ENCODE results near the gene GDF2. TPM values are rescaled to one million over a fixed set of nuclear protein-coding genes. Genes with fewer than 3 reads are reported as not detected.

The GDF2 gene
- total RNA-seq, result 7.2 TPM

- no peak for DNase-seq (ENCODE audit: low spot score)
- peak; percentile 41 for ATAC-seq
Measured at GRCh38 chr10:47322300-47323061, at the start of gene GDF2. Gene GDF2, plus strand, starts transcription at chr10:47322454. Its CDS starts 215 bp downstream, at chr10:47322669.

DNA sequence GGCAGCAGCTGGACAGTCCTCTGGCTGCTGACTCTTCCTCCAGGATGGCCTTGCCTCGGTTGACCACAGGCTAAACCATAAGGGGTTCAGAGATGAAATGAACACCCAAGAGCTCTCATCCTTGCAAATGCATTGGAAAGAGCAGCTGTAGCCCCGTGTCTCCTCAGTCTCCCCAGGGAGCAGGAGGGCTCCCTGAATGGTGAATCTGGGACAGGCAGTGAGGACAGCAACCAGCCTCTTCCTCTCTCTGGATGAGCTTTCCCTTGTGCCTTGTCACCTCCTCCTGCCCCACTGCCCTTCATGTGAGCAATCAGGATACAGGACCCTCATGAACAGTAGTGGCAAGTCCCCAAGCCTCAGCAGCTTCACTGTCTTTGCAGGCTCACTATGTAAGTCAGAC, 46.2 kb upstream of the GDF2 start:
- DNase-seq (ENCODE audit: low spot score), result no peak
- ATAC-seq, result no peak

DNA sequence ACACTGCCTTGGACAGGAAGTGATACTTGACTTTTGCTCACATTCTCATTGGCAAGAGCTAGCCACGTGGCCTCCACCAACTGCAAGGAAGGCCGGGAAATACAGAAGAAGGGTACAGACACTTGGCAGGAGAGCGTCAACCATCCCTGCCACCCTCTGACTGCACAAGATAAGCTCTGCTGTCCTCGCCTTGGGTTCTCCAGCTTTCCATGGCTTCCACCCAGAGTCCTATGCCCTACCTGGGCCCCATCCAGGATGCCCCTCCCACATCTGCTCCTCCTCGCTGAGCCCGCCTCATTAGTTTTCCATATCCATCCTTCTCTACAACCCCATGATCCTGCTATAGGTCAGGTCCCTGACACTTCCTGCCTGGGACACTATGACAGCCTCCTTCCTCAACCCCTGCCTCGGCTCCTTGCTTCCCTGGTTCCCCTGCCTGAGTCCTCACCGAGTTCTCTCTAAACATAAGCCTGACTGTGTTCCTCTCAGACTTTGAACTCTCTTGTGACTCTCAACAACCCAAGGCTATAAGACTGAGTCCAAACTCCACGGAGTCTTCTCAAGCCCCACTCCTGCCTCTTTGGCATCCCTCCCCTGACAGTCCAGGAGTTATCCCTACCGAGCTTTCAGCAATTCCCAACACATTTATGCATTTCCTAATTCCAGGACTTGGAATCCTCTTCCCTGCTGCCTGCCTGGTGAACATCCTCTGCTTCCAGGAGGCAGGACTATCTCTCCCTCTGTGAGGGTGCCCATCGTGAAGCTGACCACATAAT, 45.5 kb upstream of the GDF2 start:
- DNase-seq (ENCODE audit: low spot score) (no peak), ATAC-seq (no peak)

DNA sequence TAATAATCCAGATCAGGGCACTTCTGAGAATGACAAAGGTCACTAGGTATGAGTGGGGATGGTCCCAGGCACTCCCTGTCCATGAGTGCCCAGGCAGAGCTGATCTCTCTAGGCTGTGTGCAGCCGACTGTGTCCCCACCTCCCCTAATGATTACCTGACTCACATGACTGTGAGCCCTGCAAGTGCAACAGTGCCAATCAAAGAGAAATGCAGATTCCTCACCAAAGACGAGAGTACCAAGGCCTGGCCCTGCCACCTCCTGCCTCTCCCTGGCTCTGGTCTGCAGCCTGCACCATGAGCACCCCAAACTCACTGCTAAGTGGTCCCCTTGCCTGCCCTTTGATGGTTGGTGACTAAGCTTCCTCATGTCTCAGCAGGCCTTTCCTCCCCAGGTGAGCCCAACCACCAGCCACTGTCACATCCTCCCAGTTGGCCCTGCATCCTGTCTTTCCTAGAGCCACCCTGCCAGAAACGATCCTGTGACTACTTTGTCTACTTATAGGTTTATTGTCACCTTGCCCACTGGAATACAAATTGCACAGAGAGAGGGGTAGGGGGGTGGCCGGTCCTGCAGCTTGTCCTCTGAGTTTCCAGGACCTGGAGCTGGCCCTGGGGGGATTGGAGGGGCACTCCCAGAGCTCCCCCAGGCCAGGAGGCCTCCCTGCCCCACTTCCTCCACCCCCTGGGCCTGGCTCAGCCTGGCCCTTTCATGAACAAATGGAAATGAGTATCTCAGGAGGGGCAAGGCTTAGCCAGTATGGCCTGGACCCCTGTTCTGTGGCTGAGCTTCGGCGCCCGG, 44.7 kb upstream of the GDF2 start:
- no peak for DNase-seq (ENCODE audit: low spot score)
- ATAC-seq, result no peak

DNA sequence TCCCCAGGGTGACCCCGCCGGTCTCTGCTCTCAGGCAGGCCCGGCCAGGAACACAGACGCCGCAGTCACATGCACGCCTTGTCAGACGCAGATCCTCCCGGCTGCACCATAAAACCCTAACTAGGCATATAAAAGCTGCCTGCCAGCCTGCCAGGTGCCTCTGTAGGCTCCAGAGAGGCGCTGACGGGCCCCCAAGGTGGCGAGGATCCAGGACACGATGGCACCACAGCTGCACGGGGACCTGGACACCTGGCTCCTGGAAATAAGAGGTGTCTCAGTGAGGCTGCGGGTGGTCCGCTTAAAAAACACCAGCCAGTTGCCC, 44.1 kb upstream of the GDF2 start:
- no peak for DNase-seq (ENCODE audit: low spot score)
- ATAC-seq, result no peak

- DNase-seq (ENCODE audit: low spot score) (no peak), ATAC-seq (no peak)
Measured at GRCh38 chr10:47278720-47279119, 43.5 kb upstream of the GDF2 start.

DNA sequence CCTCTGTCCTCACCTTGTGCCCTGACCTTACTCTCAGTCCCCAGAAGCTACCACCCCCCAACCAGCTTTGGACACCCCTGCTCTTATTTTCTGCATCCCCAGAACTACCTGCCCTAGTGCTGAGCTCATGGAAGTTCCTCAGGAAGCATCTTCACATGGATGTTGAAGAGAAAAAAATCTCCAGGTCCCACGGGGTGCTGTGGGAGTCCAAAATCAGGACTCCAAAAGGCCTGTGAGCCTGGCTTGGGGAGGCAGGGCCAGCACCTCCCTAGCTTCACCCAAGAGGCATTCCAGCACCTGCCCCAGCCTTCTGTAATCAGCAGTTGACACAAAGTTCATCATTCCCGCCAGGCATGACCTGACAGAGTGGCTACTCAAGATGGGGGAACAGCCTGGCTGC, 43.0 kb upstream of the GDF2 start:
- DNase-seq (ENCODE audit: low spot score), result no peak
- ATAC-seq, result no peak

DNA sequence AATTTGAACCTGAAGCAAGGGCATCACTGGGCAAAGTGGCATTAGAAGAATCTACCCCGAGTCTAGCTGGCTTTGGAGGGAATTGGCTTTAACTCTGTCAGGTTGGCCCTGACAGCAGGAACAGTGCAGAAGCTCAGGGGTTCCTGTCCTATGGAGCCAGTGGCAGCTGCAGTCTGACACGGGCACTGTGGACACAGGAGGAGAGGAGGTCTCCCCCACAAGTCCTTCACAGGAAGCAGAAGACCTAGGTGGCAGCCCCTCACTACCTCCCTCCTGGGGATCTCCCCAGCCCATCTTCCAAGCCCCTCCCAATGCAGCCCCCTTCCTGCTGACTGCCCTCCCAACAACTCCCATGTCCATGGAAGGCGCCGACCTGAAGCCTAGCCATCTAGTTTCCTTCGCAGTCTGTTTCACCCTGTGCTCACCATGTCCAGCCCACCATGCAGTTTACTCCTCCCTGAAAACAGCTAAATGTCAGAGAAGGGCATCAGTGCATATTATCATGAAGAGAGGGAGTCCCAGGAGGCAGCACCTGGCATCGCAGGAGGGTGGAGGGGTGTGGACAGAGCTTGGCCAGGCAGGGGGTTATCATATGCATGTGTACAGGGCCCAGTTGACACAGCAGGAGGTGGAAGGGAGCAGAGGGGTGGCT, 40.1 kb upstream of the GDF2 start:
- DNase-seq (ENCODE audit: low spot score) (no peak), ATAC-seq (no peak)

GRCh38 chr10:47282657-47283018, 39.6 kb upstream of the GDF2 start:
- DNase-seq (ENCODE audit: low spot score) (no peak), ATAC-seq (no peak)

GRCh38 chr10:47283101-47283630, 39.1 kb upstream of the GDF2 start:
- ATAC-seq (no peak), DNase-seq (ENCODE audit: low spot score) (no peak)

DNA sequence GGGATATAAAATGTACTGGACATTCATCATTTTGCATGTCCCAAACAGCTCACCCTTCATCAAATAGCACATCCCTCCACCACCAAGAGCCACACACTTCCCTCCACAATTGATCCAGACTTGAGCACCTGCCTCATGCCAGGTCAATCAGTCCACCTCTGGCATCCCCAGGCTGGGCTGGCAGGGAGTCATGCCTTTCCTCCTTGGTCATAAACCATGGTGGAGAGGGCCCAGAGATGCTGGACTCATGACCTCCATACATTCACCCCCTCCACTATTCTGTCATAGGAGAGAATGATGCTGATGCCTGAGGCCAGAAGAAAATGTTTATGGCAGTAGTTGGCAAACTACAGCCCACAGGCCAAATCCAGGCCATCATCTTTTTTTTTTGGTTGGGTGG, 38.4 kb upstream of the GDF2 start:
- DNase-seq (ENCODE audit: low spot score) (no peak), ATAC-seq (no peak)

GRCh38 chr10:47285381-47286115, 36.7 kb upstream of the GDF2 start:
- no peak for DNase-seq (ENCODE audit: low spot score)
- ATAC-seq, result no peak

GRCh38 chr10:47286116-47286505, 36.1 kb upstream of the GDF2 start:
- ATAC-seq, result no peak
- DNase-seq (ENCODE audit: low spot score), result no peak

DNA sequence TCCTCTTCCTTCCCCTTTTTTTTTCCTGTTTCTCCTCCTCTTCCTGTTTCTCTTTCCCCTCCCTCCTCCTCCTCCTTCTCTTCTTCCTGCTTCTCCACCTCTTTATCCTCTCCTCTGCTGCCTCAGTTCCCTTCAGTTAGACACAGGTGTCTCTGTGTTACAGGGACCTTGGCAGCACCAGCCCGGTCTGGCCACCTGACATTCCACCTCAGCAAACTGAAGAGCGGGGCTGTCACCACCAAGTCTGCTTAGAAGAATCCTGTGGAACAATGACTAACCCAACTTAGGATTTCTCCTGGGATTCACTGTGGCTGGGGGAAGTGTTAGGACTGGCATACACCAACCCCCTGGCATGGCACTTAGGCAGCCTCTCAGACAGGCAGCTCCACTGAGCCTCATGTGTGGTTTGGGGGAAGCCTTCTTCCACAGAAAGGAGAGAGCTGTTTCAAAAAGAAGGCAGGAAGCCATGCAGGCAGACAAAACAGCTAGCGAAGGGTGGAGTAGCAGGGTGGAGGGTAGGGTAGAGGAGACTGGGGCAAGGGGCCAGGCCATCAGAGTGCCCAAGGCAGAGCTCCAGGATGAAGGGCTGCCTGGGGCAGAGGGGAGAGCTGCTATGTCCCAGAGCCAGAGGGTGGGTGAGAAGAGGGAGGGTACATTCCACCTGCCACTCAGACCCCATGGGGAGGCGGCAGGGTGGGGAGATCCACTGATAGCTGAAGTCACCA, 35.5 kb upstream of the GDF2 start:
- no peak for DNase-seq (ENCODE audit: low spot score)
- no peak for ATAC-seq

- ATAC-seq, result no peak
- DNase-seq (ENCODE audit: low spot score), result peak; percentile 35
Measured at GRCh38 chr10:47287365-47287802, 34.9 kb upstream of the GDF2 start.

GRCh38 chr10:47287805-47288204, 34.4 kb upstream of the GDF2 start:
- no peak for DNase-seq (ENCODE audit: low spot score)
- no peak for ATAC-seq

- DNase-seq (ENCODE audit: low spot score) (no peak), ATAC-seq (no peak)
Measured at GRCh38 chr10:47288236-47288635, 34.0 kb upstream of the GDF2 start.

- DNase-seq (ENCODE audit: low spot score) (peak; percentile 30), ATAC-seq (no peak)
Measured at GRCh38 chr10:47288916-47289495, 33.2 kb upstream of the GDF2 start.

DNA sequence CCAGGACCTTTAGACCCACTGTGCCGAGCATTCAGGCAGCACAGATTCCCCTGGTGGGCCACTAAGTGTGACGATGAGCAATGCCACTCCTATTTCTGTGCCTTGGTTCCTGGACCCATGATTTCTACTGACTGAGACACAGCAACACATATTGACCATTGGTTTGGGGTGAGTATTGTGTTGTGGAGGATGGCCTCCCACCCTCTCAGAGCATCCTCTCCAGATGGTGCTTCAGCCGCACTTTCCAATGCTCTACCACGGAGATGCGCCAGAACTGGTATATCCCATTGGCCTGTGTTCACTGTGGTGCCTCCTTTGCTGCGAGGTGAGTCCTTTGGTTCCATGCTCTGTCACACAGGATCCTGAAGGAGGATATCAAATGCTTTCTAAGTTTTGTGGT, 32.3 kb upstream of the GDF2 start:
- no peak for ATAC-seq

More for the DNA sequence above, 32.3 kb upstream of the GDF2 start:
- no peak for DNase-seq (ENCODE audit: low spot score)
